ENCODE measurements around the gene BRSK2.
"Not testable (repeated sequence)": the region's sequence is repeated elsewhere in the genome, so short reads cannot be mapped to it uniquely, and the experiment has no call there.

BRSK2 gene

DNA sequence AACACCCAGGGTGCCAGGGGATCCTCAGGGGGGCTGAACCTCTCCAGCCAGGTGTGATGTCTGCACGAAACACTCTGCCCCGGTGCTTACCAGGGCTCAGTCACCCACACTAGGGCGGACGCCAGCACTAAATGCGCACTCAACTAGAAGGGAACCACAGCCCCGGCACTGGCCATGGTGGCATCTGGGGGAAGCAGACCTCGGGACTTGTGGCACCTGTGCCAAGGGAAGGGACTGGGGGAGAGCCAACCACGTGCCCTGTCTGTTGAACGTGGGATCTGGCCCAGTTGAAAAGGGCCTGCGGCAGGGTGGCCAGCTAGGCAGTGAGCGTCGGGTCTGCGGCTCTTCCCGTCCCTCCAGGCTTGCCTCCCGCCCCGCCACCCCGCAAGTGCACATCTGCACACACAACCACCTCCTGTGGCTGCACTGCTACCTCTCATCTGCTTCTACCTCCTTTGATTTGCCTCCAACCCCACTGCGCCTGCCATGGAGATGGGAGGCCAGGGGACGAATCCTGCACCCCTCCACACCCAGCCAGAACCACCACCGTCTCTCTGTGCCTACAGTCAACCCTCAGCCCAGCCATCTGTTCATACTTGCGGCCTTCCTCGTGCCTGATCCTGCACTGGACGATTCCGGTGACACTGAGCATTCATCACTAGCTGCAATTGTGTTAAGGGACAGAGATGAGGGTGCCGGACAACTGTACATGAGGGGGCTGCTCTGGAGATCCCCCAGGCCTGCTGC is 111.9 kb downstream of the BRSK2 start:
- DNase-seq (ENCODE audit: low read depth): no peak

DNA sequence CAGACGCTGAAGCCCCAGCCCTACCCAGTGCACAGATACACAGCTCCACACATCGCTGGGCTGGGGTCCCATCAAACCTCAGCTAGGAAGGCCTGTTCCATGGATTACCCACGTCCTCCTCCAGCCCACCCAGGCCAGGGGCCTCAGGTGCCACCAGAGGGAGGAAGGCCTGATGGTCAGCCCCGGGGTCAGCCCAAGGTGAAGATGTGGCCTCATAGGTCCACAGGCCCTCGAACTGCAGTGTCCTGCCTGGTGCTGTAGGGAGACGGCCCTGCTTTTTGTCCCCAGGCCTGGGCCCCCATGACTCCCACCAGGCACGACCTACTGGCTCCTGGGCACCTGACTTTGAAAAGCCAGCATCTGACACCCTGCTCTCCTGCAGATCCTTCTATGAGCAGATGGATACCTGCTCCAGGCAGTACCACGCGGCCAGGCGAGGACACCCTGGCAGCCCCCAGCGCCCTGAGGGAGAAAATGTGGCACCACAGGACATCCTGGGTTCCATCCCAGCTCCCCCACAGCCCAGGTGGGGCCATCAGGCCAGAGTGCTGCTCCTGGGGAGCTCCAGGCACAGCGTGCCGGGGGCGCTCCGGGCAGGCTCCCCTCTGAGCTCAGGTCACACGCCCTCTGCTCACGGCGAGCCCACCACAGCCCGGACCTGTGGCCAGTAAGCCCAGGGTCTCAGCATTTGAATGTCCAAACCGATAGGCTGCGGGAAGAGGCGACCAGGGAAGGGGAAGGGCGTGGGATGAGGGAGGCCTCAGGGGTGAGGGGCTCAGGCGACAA is 112.6 kb downstream of the BRSK2 start:
- no peak for DNase-seq (ENCODE audit: low read depth)

DNA sequence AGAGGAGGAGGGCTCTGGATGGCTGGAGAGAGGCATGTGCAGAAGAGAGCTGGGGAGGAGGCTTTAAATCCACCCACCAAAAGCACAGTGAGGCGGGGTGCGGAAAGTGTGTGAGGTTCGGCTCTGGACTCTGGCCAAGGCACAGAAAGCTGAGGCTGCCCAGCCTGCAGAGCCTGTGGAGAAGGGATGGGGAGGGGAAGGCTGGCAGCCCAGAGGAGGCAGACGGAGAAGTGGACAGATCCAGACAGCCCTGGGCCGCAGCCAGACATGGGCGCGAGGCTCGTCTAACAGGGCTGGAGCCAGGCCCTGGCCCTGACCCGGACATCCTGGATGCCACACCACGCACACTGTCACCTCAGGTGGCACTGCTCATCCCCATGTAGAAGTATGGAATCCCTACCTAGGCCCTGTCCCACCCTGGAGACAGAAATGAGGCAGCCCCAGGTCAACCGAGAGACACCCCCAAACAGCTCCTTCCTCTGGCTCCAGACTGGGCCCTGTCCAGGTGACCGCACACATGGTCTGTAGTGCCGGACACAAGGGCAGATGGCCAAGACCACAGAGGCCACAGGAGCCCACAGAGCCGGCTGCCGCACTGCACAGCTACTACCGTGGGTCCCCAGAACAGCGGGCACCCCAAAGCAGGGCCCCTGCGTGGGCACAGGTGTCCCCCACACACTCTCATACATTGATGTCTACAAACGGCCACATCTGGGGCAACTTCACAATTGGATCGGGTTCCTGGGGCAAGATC is 113.4 kb downstream of the BRSK2 start:
- DNase-seq (ENCODE audit: low read depth): no peak

DNA sequence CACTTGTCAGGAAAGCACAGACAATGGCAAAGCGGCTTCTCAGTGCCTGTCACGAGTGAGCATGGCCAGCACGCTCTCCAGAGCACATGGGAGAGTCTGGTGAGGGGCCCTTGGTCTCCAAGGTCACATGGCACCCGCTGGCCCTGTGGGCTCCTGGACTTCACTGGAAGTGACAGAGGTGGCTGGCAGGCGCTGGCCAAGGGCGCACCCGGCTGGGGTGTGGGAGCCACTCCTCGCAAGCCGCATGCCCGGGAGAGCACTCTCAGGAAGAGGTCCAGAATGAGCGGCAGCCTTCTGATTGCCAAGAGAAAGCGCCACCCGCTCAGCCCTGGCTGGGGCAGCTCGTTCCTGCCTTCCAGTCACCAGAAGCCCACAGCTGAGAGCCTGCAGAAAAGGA is 114.0 kb downstream of the BRSK2 start:
- DNase-seq (ENCODE audit: low read depth): no peak

DNA sequence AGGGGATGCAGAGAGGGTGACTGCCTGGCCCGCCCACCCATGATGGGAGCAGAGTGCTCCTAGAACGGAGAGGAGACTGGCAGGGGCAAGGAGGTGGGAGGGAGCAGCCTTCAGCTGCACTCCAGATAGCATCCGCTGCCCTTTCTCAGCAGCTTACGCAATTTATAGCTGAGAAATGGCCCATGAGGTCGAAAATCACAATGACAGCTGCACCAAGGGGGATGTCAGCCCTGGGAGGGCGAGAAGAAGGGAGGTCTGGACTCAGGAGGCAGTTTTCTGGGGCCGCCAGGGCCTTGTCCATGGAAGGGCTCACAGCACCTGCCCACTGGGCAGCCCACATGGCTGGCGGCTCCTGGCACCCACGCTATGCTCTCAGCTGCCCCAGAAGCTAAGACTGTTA is 114.4 kb downstream of the BRSK2 start:
- no peak for DNase-seq (ENCODE audit: low read depth)

DNA sequence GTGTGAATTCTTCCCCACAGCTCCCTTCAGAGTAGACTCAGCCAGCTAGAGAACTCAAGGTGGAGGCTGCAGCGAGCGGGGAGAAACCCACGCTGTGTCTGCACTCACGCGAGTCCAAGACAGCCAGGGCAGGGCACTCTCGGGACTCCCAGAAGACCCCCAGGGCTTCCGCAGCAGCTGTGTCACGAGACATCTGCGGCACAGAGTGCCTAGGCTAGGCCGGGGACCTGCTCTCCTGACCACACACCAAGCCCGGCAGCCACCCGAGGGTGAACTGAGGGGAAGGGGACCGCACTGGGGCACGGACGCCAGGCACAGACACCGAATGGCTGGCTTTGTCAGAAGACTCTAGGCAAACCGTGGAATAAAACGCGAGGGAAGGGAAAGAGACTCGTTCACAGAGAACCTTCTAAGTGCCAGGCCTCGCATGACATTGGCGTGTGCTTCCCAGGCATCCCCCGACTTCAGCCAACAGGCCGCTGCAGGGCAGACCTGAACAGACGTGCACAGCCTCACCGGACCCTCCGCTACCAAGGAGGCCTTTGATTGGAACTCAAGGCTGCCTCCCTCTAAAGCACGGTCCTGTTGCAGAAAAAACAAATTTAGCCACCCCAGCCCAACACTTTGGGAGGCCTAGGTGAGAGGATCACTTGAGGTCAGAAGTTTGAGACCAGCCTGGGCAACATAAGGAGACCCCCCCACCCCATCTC is 115.0 kb downstream of the BRSK2 start:
- no peak for DNase-seq (ENCODE audit: low read depth)

DNA sequence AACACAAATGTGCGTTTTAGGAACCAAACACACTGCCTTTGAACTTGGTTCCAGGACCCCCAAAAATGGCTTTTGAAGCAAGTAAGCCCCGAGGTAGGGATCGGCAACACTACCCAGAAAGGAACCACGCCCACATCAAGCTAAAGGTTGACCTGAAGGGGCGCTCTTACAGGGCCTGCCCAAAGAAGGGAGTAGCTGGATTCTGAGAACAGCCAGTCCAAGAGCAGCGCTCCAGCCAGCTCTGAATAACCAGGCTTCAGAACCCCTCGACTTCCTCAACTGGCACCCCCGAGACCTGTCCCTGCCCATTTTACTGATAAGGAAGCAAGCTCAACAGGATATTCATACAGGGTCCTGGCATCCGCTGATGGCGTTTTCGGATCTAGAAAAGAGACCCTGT is 115.7 kb downstream of the BRSK2 start:
- no peak for DNase-seq (ENCODE audit: low read depth)

DNA sequence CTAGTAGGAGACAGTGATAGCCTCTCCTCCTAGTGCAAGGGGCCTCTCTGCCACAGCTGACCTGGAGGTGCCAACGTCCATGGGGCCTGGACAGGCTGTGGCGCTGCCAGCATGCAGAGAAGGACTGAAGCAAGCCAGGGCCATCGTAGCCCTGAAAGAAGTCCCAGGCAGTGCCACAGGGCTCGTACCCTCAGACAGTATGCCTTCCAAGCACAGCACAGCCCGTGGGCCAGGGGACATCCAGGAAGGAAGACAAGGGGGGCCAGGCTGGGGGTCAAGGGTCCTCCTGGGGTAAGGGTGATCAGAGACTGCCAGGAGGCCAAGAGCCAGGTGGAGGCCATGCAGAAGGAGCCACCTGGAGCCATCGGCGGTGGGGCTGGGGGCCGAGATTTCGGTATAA is 117.2 kb downstream of the BRSK2 start:
- DNase-seq (ENCODE audit: low read depth): no peak

DNA sequence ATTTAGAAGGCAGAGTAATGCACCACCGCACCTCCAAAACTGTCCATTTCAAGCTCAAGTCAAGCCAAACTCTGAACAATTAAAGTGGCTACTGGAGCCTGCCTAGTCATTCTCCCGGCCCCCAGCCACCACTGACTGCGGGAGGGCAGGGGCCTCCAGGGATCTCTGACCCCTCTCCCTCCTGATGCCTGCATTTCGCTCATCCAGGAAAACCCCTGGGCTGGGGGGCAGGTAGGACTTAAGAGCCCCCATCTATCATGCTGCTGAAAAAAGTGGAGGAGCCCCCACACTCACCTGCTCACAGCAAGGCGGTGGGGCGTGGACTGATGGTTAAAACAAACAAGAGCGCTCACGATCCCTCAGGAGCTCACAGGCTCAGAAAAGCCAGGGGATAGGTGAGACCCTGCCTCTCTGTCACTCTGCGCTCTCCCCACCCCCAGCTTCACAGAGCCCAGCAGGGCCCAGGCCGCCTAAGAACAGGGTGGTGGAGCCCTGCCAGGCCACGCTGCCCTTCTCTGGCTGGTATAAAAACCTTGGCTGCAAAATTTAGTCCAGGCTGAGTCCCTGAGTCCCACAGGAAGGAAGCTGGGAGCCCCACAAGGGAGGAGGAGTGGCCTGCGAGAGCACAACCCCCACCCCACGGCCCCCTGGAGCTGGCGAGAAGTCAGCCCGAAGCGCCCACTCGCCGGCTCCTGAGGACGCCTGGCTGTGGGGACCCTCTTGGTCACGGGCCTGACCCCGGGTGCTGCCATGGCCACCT is 117.8 kb downstream of the BRSK2 start:
- no peak for DNase-seq (ENCODE audit: low read depth)

DNA sequence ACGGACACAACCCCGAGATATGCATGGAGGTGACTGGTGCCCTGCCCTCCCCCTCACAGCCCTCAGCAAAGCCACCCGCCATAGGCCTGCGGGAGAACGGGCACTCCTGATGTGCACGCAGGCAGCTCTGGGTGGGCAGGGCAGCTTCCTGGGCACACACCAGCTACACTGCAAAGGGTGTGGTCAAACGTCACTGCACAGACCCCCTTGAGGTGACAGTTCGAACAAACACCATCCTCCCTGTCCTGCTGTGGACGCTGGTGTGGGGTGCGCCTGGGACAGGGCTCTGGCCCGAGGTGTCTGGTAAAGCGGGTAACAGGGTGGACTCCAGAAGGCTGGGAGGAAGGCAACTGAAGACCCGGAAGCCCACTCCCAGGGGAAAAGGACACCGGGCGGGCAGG is 118.8 kb downstream of the BRSK2 start:
- no peak for DNase-seq (ENCODE audit: low read depth)

DNA sequence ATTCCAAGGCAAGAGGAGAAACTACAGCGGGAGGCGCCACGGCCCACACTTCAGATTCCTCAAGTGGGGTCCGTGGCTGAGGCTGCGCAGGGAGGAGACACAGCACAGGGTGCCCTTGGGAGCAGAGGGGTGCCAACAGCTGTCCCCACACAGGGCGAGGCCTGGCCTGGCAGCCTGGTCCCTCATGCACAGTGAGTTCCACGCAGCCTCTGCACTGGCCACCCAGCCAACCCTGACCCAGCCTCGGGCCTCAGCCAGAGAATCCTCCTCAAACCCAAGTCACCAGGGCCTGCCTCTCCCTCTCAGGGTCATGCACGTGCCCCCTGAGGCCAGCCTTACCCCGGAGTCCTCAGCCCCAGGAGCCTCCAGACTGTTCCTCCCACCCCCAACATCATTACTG is 119.3 kb downstream of the BRSK2 start:
- no peak for DNase-seq (ENCODE audit: low read depth)

DNA sequence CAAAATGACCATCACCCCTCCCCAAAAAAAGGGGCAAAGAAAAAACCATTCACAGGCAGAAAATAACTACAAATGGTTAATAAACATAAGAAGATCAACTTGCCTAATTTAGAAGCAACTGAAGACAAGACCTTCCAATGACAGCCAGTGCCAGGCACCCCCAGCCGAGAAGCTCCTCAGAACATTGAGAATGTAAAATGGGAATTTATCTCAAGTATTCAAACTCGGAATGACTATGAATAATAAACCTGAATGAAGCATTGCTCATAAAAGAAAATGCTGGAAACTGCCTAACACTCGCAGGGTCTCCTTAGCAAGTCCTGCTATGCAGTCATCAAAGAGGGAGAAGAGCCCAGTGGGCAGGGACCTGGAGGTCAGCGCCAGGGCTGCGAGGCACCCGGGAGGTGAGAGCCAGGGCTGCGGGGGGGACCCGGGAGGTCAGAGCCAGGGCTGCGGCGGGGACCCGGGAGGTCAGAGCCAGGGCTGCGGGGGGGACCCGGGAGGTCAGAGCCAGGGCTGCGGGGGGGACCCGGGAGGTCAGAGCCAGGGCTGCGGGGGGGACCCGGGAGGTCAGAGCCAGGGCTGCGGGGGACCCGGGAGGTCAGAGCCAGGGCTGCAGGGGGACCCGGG is 120.0 kb downstream of the BRSK2 start:
- DNase-seq (ENCODE audit: low read depth): no peak

DNA sequence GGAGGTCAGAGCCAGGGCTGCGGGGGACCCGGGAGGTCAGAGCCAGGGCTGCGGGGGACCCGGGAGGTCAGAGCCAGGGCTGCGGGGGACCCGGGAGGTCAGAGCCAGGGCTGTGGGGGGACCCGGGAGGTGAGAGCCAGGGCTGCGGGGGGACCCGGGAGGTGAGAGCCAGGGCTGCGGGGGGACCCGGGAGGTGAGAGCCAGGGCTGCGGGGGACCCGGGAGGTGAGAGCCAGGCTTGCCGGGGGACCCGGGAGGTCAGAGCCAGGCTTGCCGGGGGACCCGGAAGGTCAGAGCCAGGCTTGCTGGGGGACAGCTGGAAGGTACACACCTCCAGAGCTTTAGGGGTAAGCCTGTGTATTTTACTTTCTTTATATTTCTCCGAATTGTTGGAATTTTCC is 120.6 kb downstream of the BRSK2 start:
- DNase-seq (ENCODE audit: low read depth): not testable (repeated sequence)

DNA sequence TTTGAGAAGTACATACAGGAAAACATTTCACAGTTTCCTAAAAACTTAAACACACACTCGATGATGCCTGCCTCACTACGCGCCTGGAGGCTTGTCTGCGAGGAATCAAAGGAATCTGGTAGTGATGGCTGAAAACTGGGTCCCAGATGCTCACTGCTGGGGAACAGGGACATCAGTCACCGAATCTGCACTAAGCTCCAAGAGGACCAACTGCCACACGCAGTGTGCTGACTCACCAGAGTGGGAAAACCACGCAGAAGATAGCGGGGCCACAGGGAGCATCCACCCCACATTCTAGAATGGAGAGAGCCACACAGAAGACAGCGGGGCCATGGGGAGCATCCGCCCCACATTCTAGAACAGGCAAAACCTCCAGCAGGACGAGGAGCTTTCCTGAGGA is 121.2 kb downstream of the BRSK2 start:
- no peak for DNase-seq (ENCODE audit: low read depth)

DNA sequence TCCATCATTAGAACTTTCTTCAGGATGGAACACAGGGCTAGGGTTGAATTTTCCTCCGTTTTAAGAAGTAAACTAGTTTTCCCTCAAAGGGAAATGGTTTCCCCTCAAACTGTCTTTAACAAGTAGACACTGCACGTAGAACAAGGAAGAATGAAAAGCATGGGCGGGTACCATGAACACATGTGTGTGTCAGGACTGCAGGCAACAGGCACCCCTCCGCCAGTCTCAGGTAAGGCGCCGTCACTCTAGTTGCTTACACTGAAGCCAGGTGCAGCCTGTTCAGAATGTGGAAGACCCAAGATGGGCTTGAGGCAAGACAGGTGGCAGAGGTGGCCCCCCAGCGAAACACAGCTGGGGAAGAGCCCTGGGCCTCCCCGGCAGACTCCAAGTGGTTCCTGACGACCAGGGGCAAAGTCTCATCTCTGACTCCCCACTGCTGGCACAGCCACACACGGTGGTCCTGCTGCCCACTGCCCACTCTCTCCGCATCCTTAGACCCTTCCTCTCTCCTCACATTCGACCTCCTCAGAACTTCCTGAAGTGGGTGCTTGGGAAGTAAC is 122.3 kb downstream of the BRSK2 start:
- DNase-seq (ENCODE audit: low read depth): no peak
